GM18868 (cell line): Measurements from ENCODE around the gene DAB1.

Source experiments
- ATAC-seq: cut with Tn5 transposase; IDR thresholded peaks from one replicate; pipeline ENCODE4 v1.9.1; 2021; ENCODE audit warnings: mild to moderate bottlenecking, moderate library complexity; ENCODE audit not compliant: unreplicated experiment

The DAB1 gene

DNA sequence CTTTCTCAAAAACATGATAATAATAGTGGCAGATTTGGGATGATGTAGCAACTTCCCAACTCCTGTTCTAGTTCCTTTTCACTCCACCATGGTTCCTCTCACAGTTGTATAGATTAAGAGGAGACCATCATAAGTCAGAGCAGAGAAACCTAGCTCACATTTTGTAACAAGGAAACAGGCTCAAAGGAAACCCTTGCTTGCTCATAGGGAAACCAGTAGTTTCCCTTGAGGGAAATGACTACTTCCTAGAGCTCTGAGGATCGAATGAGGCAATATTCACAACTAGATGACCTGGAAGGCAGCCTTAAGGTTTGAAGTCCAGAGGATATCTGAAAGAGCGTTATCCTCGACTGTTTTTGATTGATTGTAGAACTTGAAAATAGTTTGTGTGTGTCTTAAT, 382.0 kb downstream of the DAB1 start:
- no peak for ATAC-seq

DNA sequence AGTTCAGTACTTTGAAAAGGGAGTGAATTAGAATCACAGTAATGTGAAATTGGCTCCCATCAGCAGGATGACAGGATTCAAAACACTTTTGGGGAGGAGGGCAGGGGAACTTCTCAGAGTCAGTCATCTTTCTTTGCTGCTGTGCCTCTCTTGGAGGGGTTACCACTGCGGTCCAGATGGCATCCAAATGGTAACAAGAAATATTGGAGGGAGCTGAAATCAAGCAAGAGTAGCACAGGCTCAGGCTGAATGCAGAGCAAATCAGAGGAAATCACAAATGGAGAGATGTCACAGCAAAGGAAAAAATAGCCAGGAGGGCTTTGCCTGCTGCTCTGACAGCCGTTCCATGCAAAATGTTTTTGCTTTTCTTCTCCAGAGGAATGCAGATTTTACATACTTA, 383.0 kb downstream of the DAB1 start:
- no peak for ATAC-seq

DNA sequence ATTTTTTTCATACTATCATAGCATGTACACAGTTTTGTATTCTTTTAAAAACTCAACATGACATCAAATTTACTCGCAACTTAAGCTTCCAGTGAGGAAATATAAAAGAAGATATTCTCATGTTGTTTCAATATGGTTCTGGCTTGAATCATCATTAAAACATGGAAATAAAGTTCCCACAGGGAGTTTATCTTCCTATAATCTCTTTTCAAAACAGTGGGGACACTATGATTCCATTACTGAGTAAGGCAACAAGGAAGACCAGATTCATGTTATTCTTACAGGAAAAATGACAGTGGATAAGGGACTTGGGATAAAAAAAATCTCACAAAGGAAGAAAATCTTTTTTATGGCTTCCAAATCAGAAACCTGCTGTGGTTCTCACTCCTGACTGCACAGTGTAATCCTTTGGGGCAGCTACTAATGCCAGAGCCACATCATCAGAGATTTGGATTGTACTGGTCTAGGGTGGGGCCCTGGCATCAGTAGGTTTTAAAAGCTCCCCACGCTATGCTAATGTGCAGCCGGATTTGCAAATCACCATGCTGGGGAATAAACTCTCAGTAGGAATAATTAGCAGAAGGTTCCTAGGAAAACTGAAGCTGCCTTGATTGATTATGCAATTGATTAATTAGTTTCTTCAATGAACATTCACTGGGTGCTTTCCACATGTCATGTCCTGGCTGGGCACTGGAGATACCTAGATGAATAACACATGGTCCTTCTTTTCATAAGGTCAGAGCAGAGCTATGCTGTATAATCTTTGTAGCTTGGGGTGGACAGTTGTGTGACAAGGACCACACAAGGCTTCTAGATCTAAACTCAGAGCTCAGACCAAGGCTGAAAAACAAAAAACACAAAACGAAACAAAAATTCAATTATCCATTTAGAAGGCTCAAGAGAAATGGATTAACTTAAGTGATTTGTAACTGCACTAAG, 386.9 kb downstream of the DAB1 start:
- no peak for ATAC-seq

- no peak for ATAC-seq
These were observed 389.1 kb downstream of the DAB1 start for GRCh38 chr1:57034713-57035112.

GRCh38 chr1:57033222-57034001, 390.4 kb downstream of the DAB1 start:
- ATAC-seq: peak; percentile 55

DNA sequence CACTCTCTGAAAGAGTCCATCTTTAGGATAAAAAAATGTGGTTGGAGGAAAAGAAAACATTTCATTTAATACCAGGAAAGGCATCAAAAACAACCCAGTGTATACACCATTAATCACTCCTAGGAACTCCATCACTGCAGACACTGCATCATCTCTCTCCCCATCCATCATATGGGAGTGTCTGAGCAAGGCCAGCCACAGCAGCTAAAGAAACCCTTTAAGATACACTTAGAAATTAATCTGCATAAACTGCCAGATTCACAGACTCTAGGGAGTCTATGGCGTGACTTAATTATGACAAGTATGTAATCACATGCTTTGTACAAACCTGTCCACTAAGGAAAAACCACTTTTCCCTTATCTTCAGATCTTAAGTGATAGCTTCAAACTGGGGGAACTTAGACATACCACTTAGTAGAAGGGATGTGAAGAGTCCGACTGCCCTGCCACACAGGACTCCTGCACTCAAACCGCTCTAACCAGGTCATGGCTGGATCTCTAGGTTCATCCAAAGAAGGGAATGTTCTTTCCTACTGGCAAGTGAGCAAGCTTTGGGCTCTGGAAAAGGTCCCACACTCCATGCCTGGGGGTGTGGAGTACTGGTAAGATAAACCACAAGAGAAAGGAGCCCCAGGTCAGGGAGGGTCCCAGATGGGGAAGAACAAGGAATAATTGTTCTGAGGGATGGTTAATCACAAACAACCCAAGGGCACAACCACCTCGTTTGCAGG, 397.1 kb downstream of the DAB1 start:
- ATAC-seq: no peak

- ATAC-seq: no peak
These were observed 399.0 kb downstream of the DAB1 start for GRCh38 chr1:57024855-57025254.

- no peak for ATAC-seq
These were observed 399.4 kb downstream of the DAB1 start for GRCh38 chr1:57024428-57024827.

GRCh38 chr1:57020216-57020615, 403.6 kb downstream of the DAB1 start:
- no peak for ATAC-seq

- no peak for ATAC-seq
These were observed 404.5 kb downstream of the DAB1 start for GRCh38 chr1:57019236-57019839.

GRCh38 chr1:57018119-57018518, 405.7 kb downstream of the DAB1 start:
- ATAC-seq: no peak

GRCh38 chr1:57017717-57018116, 406.1 kb downstream of the DAB1 start:
- no peak for ATAC-seq

DNA sequence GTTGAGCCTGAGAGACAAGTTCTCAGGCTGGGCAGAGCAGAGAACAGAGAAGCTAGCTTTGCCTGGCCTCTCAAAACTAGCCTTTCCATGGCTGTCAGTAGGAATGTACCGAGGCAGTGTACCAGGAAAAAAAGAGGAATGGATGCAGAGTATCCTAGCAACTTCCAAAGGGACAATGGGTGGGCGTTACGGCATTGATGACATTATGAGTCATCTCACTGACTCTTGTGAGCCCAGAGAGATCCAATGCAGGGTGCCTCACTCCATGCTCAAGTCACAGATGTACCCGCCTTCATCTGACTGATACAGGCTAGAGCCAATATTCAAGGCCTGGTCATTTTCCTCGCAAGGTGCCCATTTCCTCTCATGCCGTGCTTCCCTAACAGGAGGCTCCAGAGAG, 406.7 kb downstream of the DAB1 start:
- ATAC-seq: no peak

DNA sequence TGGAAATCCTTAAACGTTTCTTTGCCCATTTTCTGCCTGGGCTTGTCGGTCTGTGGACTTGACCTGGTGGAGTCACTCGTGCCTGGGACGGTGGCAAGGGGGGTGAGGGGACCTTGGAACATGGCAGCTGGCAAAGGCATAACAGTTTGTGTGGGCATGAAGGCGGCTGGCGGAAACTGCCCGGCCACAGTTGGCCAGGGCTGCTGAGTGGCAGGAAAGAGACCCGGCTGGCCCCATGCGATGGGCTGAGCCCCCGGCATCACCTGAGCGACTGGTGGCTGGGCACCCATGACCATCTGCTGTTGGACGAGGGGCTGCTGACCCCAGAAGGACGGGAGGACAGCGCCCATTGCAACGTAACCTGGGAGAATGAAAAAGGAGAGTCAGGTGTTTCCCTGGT, 408.8 kb downstream of the DAB1 start:
- ATAC-seq: no peak

DNA sequence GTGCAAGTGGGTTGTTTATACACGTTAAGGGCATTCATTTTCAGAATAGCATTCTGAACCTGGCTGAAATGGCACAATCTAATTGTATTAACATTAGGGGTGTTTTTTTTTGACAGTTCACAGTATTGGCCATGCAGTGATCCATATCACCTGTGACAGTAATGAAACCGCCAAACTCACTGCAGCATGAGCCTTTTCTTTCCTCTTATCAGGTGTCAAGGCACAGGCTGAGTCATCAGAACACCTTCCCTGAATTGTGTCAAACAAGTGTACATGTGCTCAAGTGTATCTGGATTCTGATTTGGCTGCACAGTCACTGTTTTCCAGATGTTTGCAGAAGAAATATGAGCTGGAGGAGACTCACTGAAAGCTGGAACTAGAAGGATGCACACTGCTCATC, 410.3 kb downstream of the DAB1 start:
- peak; percentile 74 for ATAC-seq

DNA sequence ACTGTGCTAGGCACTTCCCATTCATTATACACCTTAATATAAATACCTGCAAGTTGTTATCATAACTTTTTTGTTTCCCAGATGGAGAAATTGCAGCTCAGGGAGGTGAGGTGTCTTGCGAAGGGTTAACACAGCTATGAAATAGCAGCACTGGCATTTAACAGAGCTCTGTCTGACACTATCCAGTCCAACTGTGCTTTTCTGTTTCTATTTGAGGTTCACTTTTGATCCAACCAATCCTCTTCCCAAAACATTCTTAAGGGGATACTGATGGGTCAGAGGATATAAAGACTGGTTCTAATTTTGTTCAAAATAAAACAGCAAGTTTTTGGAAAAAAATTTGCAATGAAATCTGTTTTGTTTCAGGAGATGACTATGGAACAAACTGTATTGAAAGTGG, 411.5 kb downstream of the DAB1 start:
- no peak for ATAC-seq

DNA sequence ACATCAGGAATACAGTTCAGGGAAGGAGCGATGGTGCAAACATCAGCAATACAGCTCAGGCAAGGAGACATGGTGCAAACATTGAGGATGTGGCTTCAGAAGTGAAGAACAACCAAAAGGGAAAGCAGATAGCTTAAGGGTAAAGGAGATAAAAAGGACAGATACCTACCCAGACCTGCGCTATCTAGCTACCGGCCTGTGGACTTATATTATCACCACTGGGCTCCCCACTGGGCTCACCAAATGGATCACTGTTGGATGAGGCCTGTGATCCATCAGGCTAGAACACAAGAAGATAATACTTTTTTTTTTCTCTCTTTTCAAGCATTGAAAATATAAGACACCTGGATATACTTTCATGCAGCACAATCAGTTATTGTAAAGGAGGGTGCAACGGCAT, 413.3 kb downstream of the DAB1 start:
- ATAC-seq: no peak

DNA sequence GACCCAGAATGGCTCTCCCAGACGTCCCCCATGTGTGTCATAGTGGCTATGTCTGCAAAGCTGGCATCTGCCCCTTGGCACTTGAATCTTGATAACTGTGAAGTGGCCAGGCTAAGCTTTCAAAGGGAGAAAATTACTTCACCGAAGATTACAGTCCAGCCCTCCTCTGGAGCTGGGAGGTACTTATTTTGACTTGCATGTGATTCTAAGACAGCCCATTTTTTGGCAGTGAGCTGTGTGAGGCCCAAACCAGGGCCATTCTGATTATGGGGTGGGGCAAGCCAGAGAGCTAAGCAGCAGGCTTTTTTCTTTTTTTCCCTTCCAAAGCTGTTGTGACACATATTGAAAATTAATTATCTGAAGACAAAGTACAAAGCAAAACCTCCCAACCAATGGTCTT, 415.9 kb downstream of the DAB1 start:
- ATAC-seq: no peak

GRCh38 chr1:57007472-57007871, 416.4 kb downstream of the DAB1 start:
- no peak for ATAC-seq

GRCh38 chr1:57003398-57004139, 420.3 kb downstream of the DAB1 start:
- ATAC-seq: no peak
